ENCODE results near the gene MAPK8. TPM values are rescaled to one million over a fixed set of nuclear protein-coding genes. Genes with fewer than 3 reads are reported as not detected.

MAPK8 gene
- total and polyA plus RNA-seq, 4 experiments from 2014 or later = 13.3 to 49.9 (median 35.0) TPM

- no peak overlapping the region for H3K27ac ChIP-seq (ENCODE audit: low read depth, low read length)
- DNase-seq = no peak
- Mint-ChIP-seq H3K27ac (no peak overlapping the region), H3K4me3 (no peak overlapping the region), H3K9me3 (no peaks in the 10 kb centered on the region), H3K36me3 (no peaks in the 10 kb centered on the region), H3K27me3 (no peaks in the 10 kb centered on the region), H3K4me1 (no peaks in the 10 kb centered on the region)
- H3K36me3 ChIP-seq (ENCODE audit: insufficient read depth, low read length) = no peaks in the 10 kb centered on the region
- no peaks in the 10 kb centered on the region for H3K27me3 ChIP-seq (ENCODE audit: insufficient read depth, low read length)
- ChIA-PET POLR2A (ENCODE audit: partially characterized antibody) (no interaction called here), CTCF (ENCODE audit: partially characterized antibody) (no interaction called here)
- H3K4me1 ChIP-seq (ENCODE audit: insufficient read depth, low read length) = no peaks in the 10 kb centered on the region
- no peaks in the 10 kb centered on the region for H3K9me3 ChIP-seq (ENCODE audit: control insufficient read depth in 1 of 2, low read length in 2 of 2)
- intact Hi-C loops (cut with micrococcal nuclease) = no loop called here
- no peak overlapping the region for H3K4me3 ChIP-seq (ENCODE audit: low read length in 2 of 2)
These were observed 160.2 kb downstream of the MAPK8 start for GRCh38 chr10:48466611-48467240.

GRCh38 chr10:48467669-48468068, 161.2 kb downstream of the MAPK8 start:
- H3K27me3 ChIP-seq (ENCODE audit: insufficient read depth, low read length) = no peaks in the 10 kb centered on the region
- H3K36me3 ChIP-seq (ENCODE audit: insufficient read depth, low read length) = no peaks in the 10 kb centered on the region
- no peak overlapping the region for H3K27ac Mint-ChIP-seq
- H3K36me3 Mint-ChIP-seq = no peaks in the 10 kb centered on the region
- no peaks in the 10 kb centered on the region for H3K9me3 Mint-ChIP-seq
- no peak overlapping the region for H3K27ac ChIP-seq (ENCODE audit: low read depth, low read length)
- CTCF ChIA-PET (ENCODE audit: partially characterized antibody) = no interaction called here
- H3K4me3 ChIP-seq (ENCODE audit: low read length in 2 of 2) = no peak overlapping the region
- no peak overlapping the region for H3K4me3 Mint-ChIP-seq
- H3K9me3 ChIP-seq (ENCODE audit: control insufficient read depth in 1 of 2, low read length in 2 of 2) = no peaks in the 10 kb centered on the region
- DNase-seq = no peak
- no peaks in the 10 kb centered on the region for H3K4me1 ChIP-seq (ENCODE audit: insufficient read depth, low read length)
- no peaks in the 10 kb centered on the region for H3K4me1 Mint-ChIP-seq
- POLR2A ChIA-PET (ENCODE audit: partially characterized antibody) = no interaction called here
- intact Hi-C loops (cut with micrococcal nuclease) = no loop called here
- H3K27me3 Mint-ChIP-seq = no peaks in the 10 kb centered on the region

- no peak overlapping the region for H3K4me3 ChIP-seq (ENCODE audit: low read length in 2 of 2)
- Mint-ChIP-seq H3K4me1 (no peaks in the 10 kb centered on the region), H3K36me3 (no peaks in the 10 kb centered on the region), H3K27ac (no peak overlapping the region), H3K4me3 (no peak overlapping the region), H3K9me3 (no peaks in the 10 kb centered on the region), H3K27me3 (no peaks in the 10 kb centered on the region)
- ChIA-PET CTCF (ENCODE audit: partially characterized antibody) (no interaction called here), POLR2A (ENCODE audit: partially characterized antibody) (no interaction called here)
- no peak for DNase-seq
- H3K36me3 ChIP-seq (ENCODE audit: insufficient read depth, low read length) = no peaks in the 10 kb centered on the region
- no peaks in the 10 kb centered on the region for H3K27me3 ChIP-seq (ENCODE audit: insufficient read depth, low read length)
- no peaks in the 10 kb centered on the region for H3K9me3 ChIP-seq (ENCODE audit: control insufficient read depth in 1 of 2, low read length in 2 of 2)
- intact Hi-C loops (cut with micrococcal nuclease) = no loop called here
- no peaks in the 10 kb centered on the region for H3K4me1 ChIP-seq (ENCODE audit: insufficient read depth, low read length)
- no peak overlapping the region for H3K27ac ChIP-seq (ENCODE audit: low read depth, low read length)
These were observed 161.8 kb downstream of the MAPK8 start for GRCh38 chr10:48468130-48468790.

- no peak overlapping the region for H3K27ac Mint-ChIP-seq
- intact Hi-C loops (cut with micrococcal nuclease) = no loop called here
- H3K9me3 Mint-ChIP-seq = no peaks in the 10 kb centered on the region
- Histone ChIP-seq H3K27me3 (ENCODE audit: insufficient read depth, low read length) (no peaks in the 10 kb centered on the region), H3K9me3 (ENCODE audit: control insufficient read depth in 1 of 2, low read length in 2 of 2) (no peaks in the 10 kb centered on the region), H3K4me1 (ENCODE audit: insufficient read depth, low read length) (no peaks in the 10 kb centered on the region), H3K36me3 (ENCODE audit: insufficient read depth, low read length) (no peaks in the 10 kb centered on the region), H3K4me3 (ENCODE audit: low read length in 2 of 2) (no peak overlapping the region), H3K27ac (ENCODE audit: low read depth, low read length) (no peak overlapping the region)
- no peaks in the 10 kb centered on the region for H3K36me3 Mint-ChIP-seq
- no peak overlapping the region for H3K4me3 Mint-ChIP-seq
- ChIA-PET CTCF (ENCODE audit: partially characterized antibody) (interaction anchor here (1.2 kb wide), 1 partner anchor 188 kb away, joined by 3 read pairs; no protein-coding TSS in a partner anchor), POLR2A (ENCODE audit: partially characterized antibody) (no interaction called here)
- no peaks in the 10 kb centered on the region for H3K4me1 Mint-ChIP-seq
- no peaks in the 10 kb centered on the region for H3K27me3 Mint-ChIP-seq
- DNase-seq = no peak
These were observed 162.5 kb downstream of the MAPK8 start for GRCh38 chr10:48468866-48469511.

GRCh38 chr10:48469516-48470020, 163.1 kb downstream of the MAPK8 start:
- no peaks in the 10 kb centered on the region for H3K36me3 ChIP-seq (ENCODE audit: insufficient read depth, low read length)
- Mint-ChIP-seq H3K27me3 (no peaks in the 10 kb centered on the region), H3K36me3 (no peaks in the 10 kb centered on the region), H3K4me1 (no peaks in the 10 kb centered on the region), H3K4me3 (no peak overlapping the region), H3K27ac (no peak overlapping the region), H3K9me3 (no peaks in the 10 kb centered on the region)
- no peaks in the 10 kb centered on the region for H3K27me3 ChIP-seq (ENCODE audit: insufficient read depth, low read length)
- no peaks in the 10 kb centered on the region for H3K4me1 ChIP-seq (ENCODE audit: insufficient read depth, low read length)
- DNase-seq = no peak
- CTCF ChIA-PET (ENCODE audit: partially characterized antibody) = interaction anchor here (1.2 kb wide), 1 partner anchor 187 kb away, joined by 3 read pairs; no protein-coding TSS in a partner anchor
- H3K27ac ChIP-seq (ENCODE audit: low read depth, low read length) = no peak overlapping the region
- POLR2A ChIA-PET (ENCODE audit: partially characterized antibody) = no interaction called here
- no peaks in the 10 kb centered on the region for H3K9me3 ChIP-seq (ENCODE audit: control insufficient read depth in 1 of 2, low read length in 2 of 2)
- no peak overlapping the region for H3K4me3 ChIP-seq (ENCODE audit: low read length in 2 of 2)
- intact Hi-C loops (cut with micrococcal nuclease) = no loop called here

GRCh38 chr10:48470115-48470892, 163.8 kb downstream of the MAPK8 start:
- H3K27ac Mint-ChIP-seq = no peak overlapping the region
- no peak overlapping the region for H3K27ac ChIP-seq (ENCODE audit: low read depth, low read length)
- CTCF ChIA-PET (ENCODE audit: partially characterized antibody) = interaction anchor here (1.2 kb wide), 1 partner anchor 186 kb away, joined by 3 read pairs; no protein-coding TSS in a partner anchor

More at GRCh38 chr10:48470115-48470892, 163.8 kb downstream of the MAPK8 start:
- no peaks in the 10 kb centered on the region for H3K36me3 ChIP-seq (ENCODE audit: insufficient read depth, low read length)
- no peak for DNase-seq
- no peaks in the 10 kb centered on the region for H3K27me3 ChIP-seq (ENCODE audit: insufficient read depth, low read length)
- Mint-ChIP-seq H3K9me3 (no peaks in the 10 kb centered on the region), H3K27me3 (peaks cover 0 to 2% of the 10 kb centered on the region in 2 donors), H3K4me1 (no peaks in the 10 kb centered on the region), H3K4me3 (no peak overlapping the region), H3K36me3 (no peaks in the 10 kb centered on the region)
- no peak overlapping the region for H3K4me3 ChIP-seq (ENCODE audit: low read length in 2 of 2)
- H3K4me1 ChIP-seq (ENCODE audit: insufficient read depth, low read length) = no peaks in the 10 kb centered on the region
- no peaks in the 10 kb centered on the region for H3K9me3 ChIP-seq (ENCODE audit: control insufficient read depth in 1 of 2, low read length in 2 of 2)
- intact Hi-C loops (cut with micrococcal nuclease) = no loop called here
- POLR2A ChIA-PET (ENCODE audit: partially characterized antibody) = no interaction called here

All from CD4-positive, alpha-beta memory T cell (primary cell).